ENCODE results near the gene CXCL12. TPM values are rescaled to one million over a fixed set of nuclear protein-coding genes. Genes with fewer than 3 reads are reported as not detected.

CXCL12 gene
- total and polyA plus RNA-seq, 2 of the 13 experiments (the other 11 are each of a cell fraction or from before 2014, with no cell fraction given): not detected

DNA sequence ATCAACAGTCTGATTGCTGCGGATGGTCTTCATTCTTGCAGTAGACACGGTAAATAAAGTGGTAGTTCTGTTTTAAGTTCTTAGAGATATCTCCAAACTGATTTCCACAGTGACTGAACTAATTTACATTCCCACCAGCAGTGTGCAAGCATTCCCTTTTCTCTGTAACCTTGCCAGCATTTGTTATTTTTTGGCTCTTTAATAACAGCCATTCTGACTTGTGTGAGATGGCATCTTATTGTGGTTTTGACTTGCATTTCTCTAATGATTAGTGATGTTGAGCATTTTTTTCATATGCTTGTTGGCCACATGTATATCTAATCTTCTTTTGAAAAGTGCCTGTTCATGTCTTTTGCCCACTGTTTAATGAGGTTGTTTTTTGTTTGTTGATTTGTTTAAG, 30.2 kb upstream of the CXCL12 start:
- CTCF ChIA-PET (ENCODE audit: low intra/inter-chr PET ratio, low total read pairs): no interaction called here
- Histone ChIP-seq H3K4me2 (ENCODE audit: low read depth, low read length) (no peak overlapping the region), H3K27ac (ENCODE audit: extremely low read length, insufficient read depth, low read length) (no peak overlapping the region), H2AFZ (ENCODE audit: low read length) (no peak overlapping the region), H3K9ac (ENCODE audit: insufficient read depth, low read depth, low read length) (no peak overlapping the region), H4K20me1 (ENCODE audit: insufficient read depth, low read length) (no peaks in the 10 kb centered on the region), H3K36me3 (replicated peaks in 1 of 2; ENCODE audit: control insufficient read depth in 1 of 2, insufficient read depth in 2 of 2, low read length in 2 of 2) (no peaks in the 10 kb centered on the region), H3K27me3 (ENCODE audit: control insufficient read depth in 1 of 2, insufficient read depth in 2 of 2, low read length in 2 of 2) (no peaks in the 10 kb centered on the region; a peak in 3 of 5 replicates), H3K4me3 (replicated peaks in 1 of 3; ENCODE audit: insufficient read depth in 1 of 3, low read depth in 2 of 3, low read length in 3 of 3) (no peak overlapping the region), H3K4me1 (ENCODE audit: insufficient read depth, low read length) (no peaks in the 10 kb centered on the region), H3K79me2 (ENCODE audit: insufficient read depth, low read length) (no peaks in the 10 kb centered on the region), H3K9me3 (ENCODE audit: low read length) (no peaks in the 10 kb centered on the region)
- TF ChIP-seq JUN (CRISPR knock-in tag; IDR thresholded peaks at IDR 0.05) (no peak), KAT2B (IDR thresholded peaks at IDR 0.05; ENCODE audit: borderline replicate concordance, low read depth, low read length) (no peak), ZNF33B (CRISPR knock-in tag; IDR thresholded peaks at IDR 0.05) (no peak), EZH2 (conservative IDR thresholded peaks at IDR 0.05; ENCODE audit: low read depth, low read length) (no peak), ZBTB8A (CRISPR knock-in tag; IDR thresholded peaks at IDR 0.05; ENCODE audit: borderline replicate concordance, low read depth) (no peak), ZNF777 (CRISPR knock-in tag; IDR thresholded peaks at IDR 0.05) (no peak), ZNF570 (CRISPR knock-in tag; IDR thresholded peaks at IDR 0.05; ENCODE audit: borderline replicate concordance) (no peak), NFATC3 (CRISPR knock-in tag; IDR thresholded peaks at IDR 0.05) (no peak), REPIN1 (CRISPR knock-in tag; IDR thresholded peaks at IDR 0.05; ENCODE audit: borderline replicate concordance, low read depth) (no peak)
- TF ChIP-seq, protein P1, sequence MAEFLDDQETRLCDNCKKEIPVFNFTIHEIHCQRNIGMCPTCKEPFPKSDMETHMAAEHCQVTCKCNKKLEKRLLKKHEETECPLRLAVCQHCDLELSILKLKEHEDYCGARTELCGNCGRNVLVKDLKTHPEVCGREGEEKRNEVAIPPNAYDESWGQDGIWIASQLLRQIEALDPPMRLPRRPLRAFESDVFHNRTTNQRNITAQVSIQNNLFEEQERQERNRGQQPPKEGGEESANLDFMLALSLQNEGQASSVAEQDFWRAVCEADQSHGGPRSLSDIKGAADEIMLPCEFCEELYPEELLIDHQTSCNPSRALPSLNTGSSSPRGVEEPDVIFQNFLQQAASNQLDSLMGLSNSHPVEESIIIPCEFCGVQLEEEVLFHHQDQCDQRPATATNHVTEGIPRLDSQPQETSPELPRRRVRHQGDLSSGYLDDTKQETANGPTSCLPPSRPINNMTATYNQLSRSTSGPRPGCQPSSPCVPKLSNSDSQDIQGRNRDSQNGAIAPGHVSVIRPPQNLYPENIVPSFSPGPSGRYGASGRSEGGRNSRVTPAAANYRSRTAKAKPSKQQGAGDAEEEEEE (CRISPR knock-in tag; IDR thresholded peaks at IDR 0.05; ENCODE audit: borderline replicate concordance): no peak
- TF ChIP-seq, protein P2, sequence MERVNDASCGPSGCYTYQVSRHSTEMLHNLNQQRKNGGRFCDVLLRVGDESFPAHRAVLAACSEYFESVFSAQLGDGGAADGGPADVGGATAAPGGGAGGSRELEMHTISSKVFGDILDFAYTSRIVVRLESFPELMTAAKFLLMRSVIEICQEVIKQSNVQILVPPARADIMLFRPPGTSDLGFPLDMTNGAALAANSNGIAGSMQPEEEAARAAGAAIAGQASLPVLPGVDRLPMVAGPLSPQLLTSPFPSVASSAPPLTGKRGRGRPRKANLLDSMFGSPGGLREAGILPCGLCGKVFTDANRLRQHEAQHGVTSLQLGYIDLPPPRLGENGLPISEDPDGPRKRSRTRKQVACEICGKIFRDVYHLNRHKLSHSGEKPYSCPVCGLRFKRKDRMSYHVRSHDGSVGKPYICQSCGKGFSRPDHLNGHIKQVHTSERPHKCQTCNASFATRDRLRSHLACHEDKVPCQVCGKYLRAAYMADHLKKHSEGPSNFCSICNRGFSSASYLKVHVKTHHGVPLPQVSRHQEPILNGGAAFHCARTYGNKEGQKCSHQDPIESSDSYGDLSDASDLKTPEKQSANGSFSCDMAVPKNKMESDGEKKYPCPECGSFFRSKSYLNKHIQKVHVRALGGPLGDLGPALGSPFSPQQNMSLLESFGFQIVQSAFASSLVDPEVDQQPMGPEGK (CRISPR knock-in tag; IDR thresholded peaks at IDR 0.05): no peak
- FAIRE-seq: no peak
- intact Hi-C loops (cut with micrococcal nuclease; ENCODE audit: unreplicated experiment): no loop called here
- 23% methylated on average over 2 of the region's 2 CpGs for WGBS (ENCODE audit: low lambda C conversion rate)
- DNase-seq (ENCODE audit: low spot score): no peak
- BruUV-seq (replicated peaks): no TSS peak
- ATAC-seq: no peak
- in situ Hi-C loops (cut with HindIII; ENCODE audit: extremely low pct_ligation_motif_present, low pct_unique_long_range_greater_than_20kb): no loop called here
- POLR2A ChIA-PET: no interaction called here

Measured in HepG2 (cell line).